GM06990 (cell line): ENCODE measurements around the gene DHX16.

Experiments used
- DNase-seq: peaks from one replicate; pipeline ENCODE4 v3.0.0-alpha.2; 2011; ENCODE audit not compliant: insufficient read length; ENCODE audit errors: extremely low read depth
- H3K27me3 ChIP-seq: replicated peaks from 2 replicates; pipeline ENCODE4 v1.6.0; 2011; ENCODE audit warnings: low read length; ENCODE audit not compliant: control insufficient read depth, insufficient read depth
- H3K36me3 ChIP-seq: 2 replicates; pipeline ENCODE4 v1.5.1; 2011; ENCODE audit warnings: low read length; ENCODE audit not compliant: control insufficient read depth, insufficient read depth
- H3K4me3 ChIP-seq: replicated peaks from 2 replicates; pipeline ENCODE4 v1.5.1; 2011; ENCODE audit warnings: low read depth, mild to moderate bottlenecking, control low read depth, low read length
- CTCF ChIP-seq: IDR thresholded peaks from 2 replicates; pipeline ENCODE4 v1.5.1; 2011; ENCODE audit warnings: low read length, control low read depth, mild to moderate bottlenecking, inconsistent platforms; ENCODE audit not compliant: insufficient read depth, poor library complexity, severe bottlenecking

Gene DHX16

GRCh38 chr6:30644769-30645168, 28.0 kb downstream of the DHX16 start:
- peaks cover 11% of the 10 kb centered on the region for H3K36me3 ChIP-seq
- no peak for TF ChIP-seq CTCF
- H3K27me3 ChIP-seq: no peaks in the 10 kb centered on the region
- no peak for DNase-seq
- no peak overlapping the region for H3K4me3 ChIP-seq

GRCh38 chr6:30643656-30644055, 29.1 kb downstream of the DHX16 start:
- DNase-seq: no peak
- Histone ChIP-seq H3K4me3 (no peak overlapping the region), H3K27me3 (no peaks in the 10 kb centered on the region), H3K36me3 (peaks cover 11% of the 10 kb centered on the region)
- TF ChIP-seq CTCF: no peak

- H3K27me3 ChIP-seq: no peaks in the 10 kb centered on the region
- TF ChIP-seq CTCF: no peak
- peaks cover 11% of the 10 kb centered on the region for H3K36me3 ChIP-seq
- no peak overlapping the region for H3K4me3 ChIP-seq
- DNase-seq: no peak
These were observed 31.8 kb downstream of the DHX16 start for GRCh38 chr6:30641048-30641447.

- peaks cover 10% of the 10 kb centered on the region for H3K36me3 ChIP-seq
- no peak overlapping the region for H3K4me3 ChIP-seq
- no peak for DNase-seq
- TF ChIP-seq CTCF: no peak
- H3K27me3 ChIP-seq: no peaks in the 10 kb centered on the region
These were observed 32.3 kb downstream of the DHX16 start for GRCh38 chr6:30640481-30640880.

- Histone ChIP-seq H3K4me3 (no peak overlapping the region), H3K36me3 (peaks cover 2% of the 10 kb centered on the region), H3K27me3 (no peaks in the 10 kb centered on the region)
- DNase-seq: no peak
- TF ChIP-seq CTCF: no peak
These were observed 37.0 kb downstream of the DHX16 start for GRCh38 chr6:30635834-30636233.
